Mononuclear cell (primary cell): Measurements from ENCODE around the gene OPRL1. TPM values are rescaled to one million over a fixed set of nuclear protein-coding genes. Genes with fewer than 3 reads are reported as not detected.

ENCODE experiments used
- H3K27me3 ChIP-seq: 2 replicates; pipeline ENCODE4 v1.6.0; 2011; ENCODE audit warnings: low read length, control low read depth; ENCODE audit not compliant: insufficient read depth
- H3K4me1 ChIP-seq: 2 replicates; pipeline ENCODE4 v1.5.1; 2011; ENCODE audit warnings: mild to moderate bottlenecking, low read length, control low read depth; ENCODE audit not compliant: insufficient read depth
- H3K4me3 ChIP-seq: 2 replicates; pipeline ENCODE4 v1.5.1; 2011; ENCODE audit warnings: mild to moderate bottlenecking, low read length, moderate library complexity
- H3K9me3 ChIP-seq: 2 replicates; pipeline ENCODE4 v1.5.1; 2011; ENCODE audit warnings: low read depth, mild to moderate bottlenecking, control low read depth, low read length
- total RNA-seq: library from RNA; depleted of rRNA; stranded (reverse); fragments of >200 nt; gene quantifications from one replicate; pipeline ENCODE4 v1.2.3, GENCODE V29; 2012

Gene OPRL1
- total RNA-seq, 1 donor = 1.3 TPM

GRCh38 chr20:64148581-64148980 is 68.7 kb downstream of the OPRL1 start:
- H3K9me3 ChIP-seq = no peaks in the 10 kb centered on the region
- H3K4me3 ChIP-seq = no peak overlapping the region
- no peaks in the 10 kb centered on the region for H3K27me3 ChIP-seq

GRCh38 chr20:64149141-64149540 is 69.3 kb downstream of the OPRL1 start:
- no peaks in the 10 kb centered on the region for H3K27me3 ChIP-seq
- no peak overlapping the region for H3K4me3 ChIP-seq
- H3K9me3 ChIP-seq = no peaks in the 10 kb centered on the region
- H3K4me1 ChIP-seq = no peaks in the 10 kb centered on the region

More at GRCh38 chr20:64148581-64148980, 68.7 kb downstream of the OPRL1 start:
- no peaks in the 10 kb centered on the region for H3K4me1 ChIP-seq

GRCh38 chr20:64149809-64150560 is 70.1 kb downstream of the OPRL1 start:
- H3K4me3 ChIP-seq = no peak overlapping the region
- H3K9me3 ChIP-seq = no peaks in the 10 kb centered on the region
- no peaks in the 10 kb centered on the region for H3K27me3 ChIP-seq
- H3K4me1 ChIP-seq = no peaks in the 10 kb centered on the region

Other genes starting within 250 kb of the OPRL1 start
- gene ZBTB46, start 248.8 kb upstream of the OPRL1 start, total RNA-seq = 2.1 TPM
- gene ABHD16B, start 218.6 kb upstream of the OPRL1 start, total RNA-seq = not detected
- 54.8 TPM for gene TPD52L2, start 214.8 kb upstream of the OPRL1 start, total RNA-seq
- gene DNAJC5, start 185.0 kb upstream of the OPRL1 start, total RNA-seq = 26.0 TPM
- gene UCKL1, start 123.7 kb upstream of the OPRL1 start, total RNA-seq = 16.9 TPM
- 5.5 TPM for gene ZNF512B, start 110.2 kb upstream of the OPRL1 start, total RNA-seq
- gene SAMD10, start 100.4 kb upstream of the OPRL1 start, total RNA-seq = 2.3 TPM
- 36.6 TPM for gene PRPF6, start 99.0 kb upstream of the OPRL1 start, total RNA-seq
- 2.9 TPM for gene C20orf204, start 43.9 kb upstream of the OPRL1 start, total RNA-seq
- gene SOX18, start 30.4 kb upstream of the OPRL1 start, total RNA-seq = not detected
- gene TCEA2, start 16.9 kb upstream of the OPRL1 start, total RNA-seq = 6.0 TPM
- 33.6 TPM for gene RGS19, start 564 bp upstream of the OPRL1 start, total RNA-seq
- 0.42 TPM for gene LKAAEAR1, start 4.3 kb downstream of the OPRL1 start, total RNA-seq
- not detected for gene NPBWR2, start 27.5 kb downstream of the OPRL1 start, total RNA-seq
- not detected for gene MYT1, start 84.4 kb downstream of the OPRL1 start, total RNA-seq
- 57.8 TPM for gene PCMTD2, start 175.7 kb downstream of the OPRL1 start, total RNA-seq